Daoy (cell line): Measurements from ENCODE around the gene TACR2. TPM values are rescaled to one million over a fixed set of nuclear protein-coding genes. Genes with fewer than 3 reads are reported as not detected.
A peak's percentile ranks its signal among the peaks of the same experiment; 100 is the strongest.

Experiments
- DNase-seq: peaks from one replicate; pipeline ENCODE4 v3.0.0-alpha.2; 2015; ENCODE audit warnings: low read depth
- total RNA-seq: library from RNA; depleted of rRNA; stranded (reverse); fragments of >200 nt; shearing (Covaris generic); gene quantifications from 2 replicates; pipeline ENCODE4 v1.2.3, GENCODE V29; 2014

The TACR2 gene
- total RNA-seq, 1 experiment from 2014 or later = not detected

- no peak for DNase-seq
Measured at GRCh38 chr10:69403066-69403465, 13.7 kb downstream of the TACR2 start.

- DNase-seq = no peak
Measured at GRCh38 chr10:69402386-69402785, 14.3 kb downstream of the TACR2 start.

GRCh38 chr10:69401416-69401815 is 15.3 kb downstream of the TACR2 start:
- DNase-seq = no peak

GRCh38 chr10:69400936-69401335 is 15.8 kb downstream of the TACR2 start:
- DNase-seq = no peak

- no peak for DNase-seq
Measured at GRCh38 chr10:69398466-69398865, 18.3 kb downstream of the TACR2 start.

DNA sequence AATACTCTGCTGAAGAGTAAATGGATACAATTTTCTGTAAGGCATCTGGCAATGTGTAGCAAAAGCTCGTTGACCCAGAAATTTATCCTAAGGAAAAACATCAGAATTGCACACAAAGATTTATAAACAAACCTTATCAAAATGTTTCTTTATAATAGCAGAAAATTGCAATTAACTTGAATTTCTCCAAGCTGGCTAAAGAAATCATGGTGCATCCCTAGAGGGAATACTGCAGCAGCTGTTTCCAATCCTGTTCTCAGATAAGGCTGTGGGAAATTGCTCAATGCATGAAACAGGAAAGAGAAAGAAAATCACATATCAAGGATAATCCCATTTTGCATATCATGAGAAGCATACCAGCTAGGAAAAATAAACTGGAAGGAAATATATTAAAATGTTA is 18.7 kb downstream of the TACR2 start:
- no peak for DNase-seq

DNA sequence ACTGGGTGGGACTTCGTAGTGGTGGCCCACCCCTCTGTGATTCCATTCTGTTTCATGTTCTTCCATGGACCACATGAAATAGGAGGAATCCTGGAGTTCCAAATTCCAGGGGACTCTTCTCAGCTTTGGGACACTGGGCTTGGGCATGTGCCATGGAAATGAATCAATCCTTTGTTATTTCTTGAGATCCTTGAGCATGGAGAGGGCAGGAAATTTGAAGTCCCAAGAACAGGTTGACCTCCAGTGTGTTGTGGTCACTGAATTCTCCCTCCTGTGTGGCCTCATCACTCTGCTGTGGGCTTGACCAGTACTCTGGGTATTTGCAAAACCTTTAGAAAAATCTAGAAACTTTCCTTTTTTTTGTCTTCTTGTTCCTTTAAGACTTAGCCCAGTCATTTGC is 22.7 kb downstream of the TACR2 start:
- no peak for DNase-seq

- peak; percentile 82 for DNase-seq
Measured at GRCh38 chr10:69392481-69393000, 24.2 kb downstream of the TACR2 start.

DNA sequence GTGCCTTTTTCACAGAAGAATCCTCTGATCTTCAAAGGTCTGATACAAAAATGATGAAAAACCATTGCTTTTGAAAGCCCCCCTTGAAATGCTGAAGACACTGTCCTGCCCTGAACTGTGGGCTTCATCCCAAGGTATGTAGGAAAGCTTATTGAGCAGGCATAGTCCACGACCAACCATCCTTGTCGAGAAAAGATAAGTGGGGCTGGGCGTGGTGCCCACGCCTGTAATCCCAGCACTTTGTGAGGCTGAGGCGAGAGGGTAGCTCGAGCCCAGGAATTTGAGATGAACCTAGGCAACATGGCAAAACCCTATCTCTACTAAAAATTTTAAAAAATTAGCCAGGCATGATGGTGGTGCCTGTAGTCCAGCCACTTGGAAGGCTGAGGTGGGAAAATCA is 25.6 kb downstream of the TACR2 start:
- no peak for DNase-seq

- peak; percentile 65 for DNase-seq
Measured at GRCh38 chr10:69389827-69390490, 26.8 kb downstream of the TACR2 start.

DNA sequence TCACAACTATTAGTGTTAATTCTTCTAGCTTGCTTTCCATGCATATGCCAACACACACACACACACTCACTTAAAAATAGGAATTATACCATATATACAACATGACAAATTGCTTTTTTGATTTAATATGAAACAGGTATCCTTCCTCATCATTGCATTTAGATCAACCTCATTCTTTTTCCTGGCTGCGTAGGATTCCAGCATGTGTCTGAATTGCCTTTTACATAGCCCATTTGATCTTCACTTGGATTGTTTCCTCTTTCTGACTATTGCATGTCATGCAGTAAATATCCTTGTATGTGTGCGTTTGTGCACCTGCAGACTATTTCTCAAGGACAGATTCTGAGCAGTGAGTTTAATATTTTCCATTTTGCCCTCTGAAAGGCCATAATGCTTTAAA is 28.2 kb downstream of the TACR2 start:
- DNase-seq = no peak

- DNase-seq = no peak
Measured at GRCh38 chr10:69387500-69387899, 29.2 kb downstream of the TACR2 start.

DNA sequence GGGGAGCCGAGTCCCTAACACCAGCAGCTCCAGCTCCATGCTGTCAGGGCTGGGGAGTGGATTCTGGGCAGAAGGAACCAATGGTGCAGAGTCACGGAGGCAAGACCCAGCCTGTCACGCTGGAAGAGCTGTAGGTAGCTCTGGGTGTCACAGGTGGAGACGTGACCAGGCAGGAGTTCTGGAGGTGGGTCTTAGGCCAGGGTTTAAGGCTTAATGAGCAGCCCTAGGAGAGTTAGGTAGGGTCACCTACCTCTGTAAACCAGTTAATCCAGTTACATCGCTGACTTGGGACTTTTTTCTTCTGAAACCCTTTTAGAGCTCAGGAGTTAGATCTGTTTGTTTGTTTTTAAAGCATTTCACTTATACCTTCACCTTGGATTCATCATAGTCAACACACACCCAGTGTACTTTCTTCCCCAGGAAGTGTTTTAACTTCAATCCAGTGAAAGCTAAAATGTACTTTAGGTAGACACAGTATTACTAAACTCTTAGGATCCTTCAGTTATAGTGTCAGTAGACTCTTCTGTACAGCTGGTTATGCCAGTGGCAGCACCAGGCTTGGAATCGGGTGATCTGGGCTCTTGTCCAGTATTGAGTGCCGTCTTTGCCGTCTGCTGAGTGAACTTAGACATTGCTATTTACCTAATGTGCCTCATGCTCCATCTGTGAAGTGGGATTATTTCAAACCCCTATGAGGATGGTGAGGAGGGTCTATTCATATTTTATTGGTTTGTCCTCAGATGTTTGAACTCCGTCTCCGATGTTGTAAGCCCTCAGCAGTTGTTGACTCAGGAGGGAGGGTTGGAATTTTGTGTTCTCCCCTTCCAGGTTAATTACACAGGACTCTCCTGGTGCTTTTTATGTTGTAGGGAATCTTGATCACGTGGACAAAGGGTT is 31.0 kb downstream of the TACR2 start:
- no peak for DNase-seq

- DNase-seq = no peak
Measured at GRCh38 chr10:69384320-69384719, 32.4 kb downstream of the TACR2 start.

DNA sequence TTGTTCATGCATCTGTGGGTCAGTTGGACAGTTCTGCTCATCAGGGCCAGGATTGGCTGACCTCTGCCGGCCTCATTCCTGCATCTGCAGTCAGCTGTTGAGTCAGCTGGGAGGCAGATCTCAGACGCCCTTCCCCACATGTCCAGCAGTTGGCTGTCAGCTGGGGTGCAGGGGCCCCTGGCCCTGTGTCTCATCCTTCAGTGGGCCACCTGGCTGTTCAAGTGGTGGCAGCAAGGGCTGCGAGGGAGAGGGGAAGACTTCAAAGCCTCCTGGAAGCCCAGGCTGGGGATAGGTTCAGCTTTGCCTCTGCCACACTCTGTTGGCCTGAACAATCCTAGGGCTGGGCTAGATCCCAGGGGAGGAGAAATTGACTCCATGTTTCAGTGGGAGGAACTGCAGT is 33.2 kb downstream of the TACR2 start:
- DNase-seq = no peak

DNA sequence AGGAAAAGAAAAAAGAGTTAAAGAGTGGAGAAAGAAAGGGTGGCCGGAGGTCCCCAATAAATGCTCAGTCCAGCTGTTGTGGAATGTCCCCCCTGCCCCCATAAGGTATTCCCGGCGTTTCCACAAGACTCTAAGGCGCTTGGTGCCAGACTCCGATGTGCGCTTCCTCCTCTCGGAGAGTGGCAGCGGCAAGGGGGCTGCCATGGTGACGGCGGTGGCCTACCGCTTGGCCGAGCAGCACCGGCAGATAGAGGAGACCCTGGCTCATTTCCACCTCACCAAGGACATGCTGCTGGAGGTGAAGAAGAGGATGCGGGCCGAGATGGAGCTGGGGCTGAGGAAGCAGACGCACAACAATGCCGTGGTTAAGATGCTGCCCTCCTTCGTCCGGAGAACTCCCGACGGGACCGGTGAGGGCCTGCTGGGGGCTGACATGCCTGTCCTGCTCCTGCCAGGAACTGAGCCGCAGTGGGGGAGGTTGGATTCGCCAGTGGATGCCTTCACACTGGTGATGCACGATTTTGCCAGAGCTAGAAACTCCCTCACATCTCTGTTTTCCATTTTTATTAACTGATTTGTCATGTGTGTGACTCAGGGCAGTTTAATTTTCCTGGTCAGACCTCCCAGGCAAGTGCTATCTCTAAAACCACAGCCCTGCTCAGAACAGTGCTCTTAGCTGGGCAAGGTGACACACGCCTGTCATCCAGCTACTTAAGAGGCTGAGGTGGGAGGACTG is 34.2 kb downstream of the TACR2 start:
- DNase-seq = peak; percentile 87

DNA sequence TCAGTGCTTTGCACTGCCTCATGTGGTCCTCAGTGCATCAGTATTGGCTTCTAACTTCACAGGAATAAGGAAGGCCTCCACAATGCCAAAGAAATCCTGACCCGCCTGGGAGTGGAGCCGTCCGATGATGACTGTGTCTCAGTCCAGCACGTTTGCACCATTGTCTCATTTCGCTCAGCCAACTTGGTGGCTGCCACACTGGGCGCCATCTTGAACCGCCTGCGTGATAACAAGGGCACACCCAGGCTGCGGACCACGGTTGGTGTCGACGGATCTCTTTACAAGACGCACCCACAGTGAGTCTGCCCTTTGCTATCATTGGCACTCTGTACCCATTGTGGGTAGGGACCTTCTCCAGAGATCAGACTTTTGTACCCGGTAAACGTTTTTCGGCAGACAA is 36.9 kb downstream of the TACR2 start:
- no peak for DNase-seq

GRCh38 chr10:69377933-69378332 is 38.8 kb downstream of the TACR2 start:
- DNase-seq = no peak

DNA sequence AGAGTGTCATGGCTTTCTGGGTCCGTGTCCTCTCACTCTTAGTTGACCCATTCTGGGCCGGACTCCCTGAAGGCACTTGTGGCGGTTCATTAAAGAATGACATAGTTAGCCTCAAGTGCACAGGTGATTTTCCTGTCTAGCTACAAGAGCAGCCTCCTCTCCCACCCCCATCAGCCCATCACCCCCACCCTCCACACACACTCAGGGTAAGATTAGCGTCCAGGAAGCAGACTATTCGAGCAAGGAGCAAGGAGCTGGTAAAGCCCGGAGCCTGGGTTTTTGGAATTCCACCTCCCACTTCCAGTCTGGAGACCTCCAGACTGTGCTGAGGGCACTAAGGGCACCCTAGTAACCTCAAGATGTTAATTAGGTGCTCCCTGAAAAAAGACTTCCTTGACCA is 39.5 kb downstream of the TACR2 start:
- no peak for DNase-seq

DNA sequence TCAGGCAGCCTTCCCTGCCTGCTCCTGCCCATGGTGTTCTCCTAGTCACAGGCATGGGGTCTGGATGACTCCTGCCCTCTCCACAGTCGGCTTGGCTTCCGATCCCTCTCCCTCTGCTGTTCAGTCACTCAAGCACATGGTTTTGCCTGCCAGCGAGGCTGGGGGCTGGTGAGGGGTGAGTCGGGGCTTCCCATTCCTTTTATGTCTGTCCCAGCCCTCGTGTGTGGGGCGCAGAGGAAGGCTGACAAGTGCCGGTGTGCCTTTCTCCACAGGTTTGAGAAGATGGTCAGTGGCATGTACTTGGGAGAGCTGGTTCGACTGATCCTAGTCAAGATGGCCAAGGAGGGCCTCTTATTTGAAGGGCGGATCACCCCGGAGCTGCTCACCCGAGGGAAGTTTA is 40.1 kb downstream of the TACR2 start:
- no peak for DNase-seq

DNA sequence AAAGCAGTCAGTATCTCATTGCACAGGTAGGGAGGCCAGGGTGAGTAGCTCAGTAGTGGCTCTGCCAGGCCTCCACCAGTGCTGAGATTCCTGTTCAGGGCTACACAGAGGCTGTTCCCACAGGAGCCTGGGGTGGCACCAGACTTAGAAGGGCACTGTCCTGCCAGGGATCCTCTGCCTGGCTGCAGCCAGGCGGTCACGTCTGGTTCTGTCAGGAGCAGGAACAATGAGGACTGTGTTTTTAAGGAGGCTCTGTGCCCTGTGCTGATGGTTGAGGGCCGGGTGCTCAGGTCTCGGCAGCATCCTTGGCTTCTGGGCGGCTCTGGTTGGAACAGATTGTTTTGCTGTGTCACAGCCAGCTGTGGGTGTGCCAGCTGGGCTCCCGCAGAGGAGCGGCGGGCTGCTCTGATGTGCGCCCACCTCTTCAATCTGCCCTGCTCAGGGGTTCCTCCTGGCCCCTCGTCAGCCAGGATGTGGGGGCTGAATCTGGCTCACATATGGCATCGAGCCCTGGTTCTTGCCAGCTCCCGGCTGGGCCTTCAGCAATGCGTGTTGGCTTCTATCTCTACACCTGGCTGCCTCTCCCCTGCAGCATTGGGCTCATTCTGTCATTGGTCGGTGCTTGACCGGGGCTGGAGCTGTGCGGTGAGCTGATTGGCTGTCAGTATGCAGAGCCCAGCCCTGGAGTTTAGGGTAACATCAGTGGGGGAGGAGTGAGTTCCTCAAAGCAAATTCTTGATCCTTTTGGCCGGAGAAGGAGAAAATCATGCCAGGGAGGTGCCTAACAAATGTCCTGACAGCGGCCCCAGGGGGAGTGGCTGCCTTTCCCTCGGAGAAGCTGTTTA is 41.2 kb downstream of the TACR2 start:
- no peak for DNase-seq
